Subcutaneous preadipocyte (primary cell): ENCODE data around the gene SSX3. TPM values are rescaled to one million over a fixed set of nuclear protein-coding genes. Genes with fewer than 3 reads are reported as not detected.

Experiments used
- small RNA-seq: library from RNA; depleted of rRNA; stranded (forward); fragments of <200 nt; gene quantifications from one replicate; pipeline ENCODE3, GENCODE V24; 2012
- total RNA-seq: library from RNA; depleted of rRNA; stranded (reverse); fragments of >200 nt; gene quantifications from 2 replicates; pipeline ENCODE4 v1.2.3, GENCODE V29; 2012

The SSX3 gene, protein sequence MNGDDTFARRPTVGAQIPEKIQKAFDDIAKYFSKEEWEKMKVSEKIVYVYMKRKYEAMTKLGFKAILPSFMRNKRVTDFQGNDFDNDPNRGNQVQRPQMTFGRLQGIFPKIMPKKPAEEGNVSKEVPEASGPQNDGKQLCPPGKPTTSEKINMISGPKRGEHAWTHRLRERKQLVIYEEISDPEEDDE
- not detected in 2 replicates for total RNA-seq

DNA sequence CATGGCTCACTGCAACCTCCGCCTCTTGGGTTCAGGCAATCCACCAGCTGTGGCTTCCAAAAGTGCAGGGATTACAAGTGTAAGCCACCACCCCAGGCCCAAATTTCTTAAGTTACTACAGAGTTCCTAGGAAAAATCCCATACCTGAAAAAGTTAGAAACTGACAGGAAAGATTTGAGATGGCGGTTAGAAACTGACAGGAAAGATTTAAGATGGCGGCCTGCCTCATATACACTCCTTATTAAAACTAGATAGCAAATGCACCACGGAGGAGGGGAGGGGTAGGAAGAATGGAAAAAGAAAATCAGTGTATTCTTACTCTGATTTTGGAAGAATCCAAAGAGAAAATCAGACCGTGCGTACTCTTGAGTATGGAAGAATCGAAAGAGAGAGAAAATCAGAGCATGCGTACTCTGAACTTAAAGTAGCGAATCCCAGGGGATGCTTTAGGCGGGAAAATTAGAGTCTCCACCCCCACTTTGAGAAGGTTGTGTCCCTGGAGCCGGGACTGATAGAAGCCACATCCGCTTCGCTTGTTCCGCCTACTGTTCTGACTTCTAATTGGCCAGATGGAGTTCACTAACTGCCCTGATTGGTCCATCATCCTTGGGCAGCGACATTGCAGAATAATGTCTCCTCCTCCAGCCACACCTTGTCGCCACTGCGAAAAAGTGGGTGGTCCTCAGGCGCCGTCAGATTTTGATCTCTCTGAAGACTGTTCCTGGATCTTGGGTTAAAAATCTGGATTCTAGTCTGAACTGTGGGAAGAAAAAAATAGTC lies at the start of gene SSX3:
TSS of gene SSX3 (minus strand) at position 389 of the 780 bp plus-strand sequence. CDS start 1,454 bp downstream, outside the sequence.

DNA sequence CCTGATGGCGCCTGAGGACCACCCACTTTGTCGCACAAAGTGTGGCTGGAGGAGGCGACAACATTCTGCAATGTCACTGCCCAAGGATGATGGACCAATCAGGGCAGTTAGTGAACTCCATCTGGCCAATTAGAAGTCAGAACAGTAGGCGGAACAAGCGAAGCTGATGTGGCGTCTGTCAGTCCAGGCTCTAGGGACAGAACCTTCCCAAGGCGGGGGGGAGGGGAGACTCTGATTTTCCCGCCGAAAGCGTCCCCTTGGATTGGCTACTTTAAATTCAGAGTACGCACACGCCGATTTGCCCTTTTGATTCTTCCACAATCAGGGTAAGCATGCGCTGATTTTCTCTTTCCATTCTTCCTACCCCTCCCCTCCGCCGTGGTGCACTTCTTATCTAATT lies 26.7 kb upstream of the SSX3 start, which contains the start of gene SSX4:
TSS of gene SSX4 (plus strand) at position 301 of the 400 bp plus-strand sequence. CDS start 515 bp downstream, outside the sequence.

Small RNA genes within 50 kb of the gene (small RNA-seq; reads per million reads assigned to genes)
- gene AL606490.7: not detected
- not detected for gene AL606490.9

Other genes starting within 250 kb of the SSX3 start
- not detected in 2 replicates for gene SPACA5B, start 226.1 kb downstream of the SSX3 start, total RNA-seq
- gene SSX5, start 159.9 kb downstream of the SSX3 start, total RNA-seq: not detected in 2 replicates
- not detected in 2 replicates for gene SSX1, start 101.3 kb downstream of the SSX3 start, total RNA-seq
- gene SSX4, start 26.8 kb upstream of the SSX3 start, total RNA-seq: not detected in 2 replicates
- gene SSX4B, start 55.3 kb upstream of the SSX3 start, total RNA-seq: not detected in 2 replicates
- gene SLC38A5, start 113.6 kb upstream of the SSX3 start, total RNA-seq: 111 and 131 TPM in 2 replicates
- 65.4 and 89.9 TPM in 2 replicates for gene FTSJ1, start 119.5 kb upstream of the SSX3 start, total RNA-seq
- gene PORCN, start 152.3 kb upstream of the SSX3 start, total RNA-seq: 14.3 and 16.8 TPM in 2 replicates
- gene EBP, start 165.1 kb upstream of the SSX3 start, total RNA-seq: 168 and 261 TPM in 2 replicates
- gene TBC1D25, start 183.0 kb upstream of the SSX3 start, total RNA-seq: 4.8 and 6.6 TPM in 2 replicates
- 322 and 356 TPM in 2 replicates for gene RBM3, start 217.8 kb upstream of the SSX3 start, total RNA-seq
- 83.7 and 99.9 TPM in 2 replicates for gene WDR13, start 240.8 kb upstream of the SSX3 start, total RNA-seq